HepG2 (cell line): ENCODE measurements around the gene SLC20A1. TPM values are rescaled to one million over a fixed set of nuclear protein-coding genes. Genes with fewer than 3 reads are reported as not detected.

ENCODE experiments used
- ATAC-seq: fragments of 200-7000 bp; cut with Tn5 transposase; 3 replicates; pipeline ENCODE4 v1.9.1; 2020; ENCODE audit warnings: mild to moderate bottlenecking, moderate library complexity
- BruUV-seq: library from RNA; stranded (reverse); fragments of 400-500 nt; replicated peaks from 2 replicates; lab custom pipeline; 2021; lab: Mats Ljungman, UMichigan
- CTCF ChIA-PET: fragments of 300-600 bp; formaldehyde crosslinking; extraction: SDS; loops from one replicate; lab custom pipeline; 2021; ENCODE audit warnings: low total read pairs, inconsistent platforms, low intra/inter-chr PET ratio; lab: Yijun Ruan, JAX
- POLR2A ChIA-PET: fragments of 350-600 bp; sonication (Branson Sonifier 250); formaldehyde crosslinking; loops from one replicate; lab custom pipeline; 2020; ENCODE audit warnings: antibody characterized with exemption, inconsistent platforms; lab: Yijun Ruan, JAX
- DNase-seq: peaks from one replicate; pipeline ENCODE4 v3.0.0-alpha.2; 2015; ENCODE audit warnings: low spot score
- FAIRE-seq: peaks from 3 replicates; lab custom pipeline; 2011; peaks lifted over from hg19 to GRCh38; lab: Jason Lieb, UNC
- H2AFZ ChIP-seq: one replicate; pipeline ENCODE4 v1.6.1; 2011; ENCODE audit warnings: low read length, inconsistent platforms
- H3K27ac ChIP-seq: fragments of 300-600 bp; 3 replicates; pipeline ENCODE4 v1.8.0; 2011; ENCODE audit warnings: mixed run types, mild to moderate bottlenecking, mixed read lengths, low read length, inconsistent platforms; ENCODE audit not compliant: insufficient read depth; ENCODE audit errors: extremely low read length
- H3K27me3 ChIP-seq, 2 experiments: fragments of 200-600 bp in 1 of 2; 2 replicates in 1 of 2; 3 replicates in 1 of 2; pipeline versions ENCODE4 v1.6.0 to v1.8.0; 2011; ENCODE audit warnings: low read length in 2 of 2, mild to moderate bottlenecking in 2 of 2, moderate library complexity in 2 of 2, inconsistent platforms in 1 of 2; ENCODE audit not compliant: insufficient read depth in 2 of 2, control insufficient read depth in 1 of 2
- H3K36me3 ChIP-seq, 2 experiments: fragments of 200-600 bp in 1 of 2; replicated peaks in 1 of 2; 2 replicates in 1 of 2; 3 replicates in 1 of 2; pipeline versions ENCODE4 v1.5.1 to v1.8.0; 2011; ENCODE audit warnings: low read length in 2 of 2, inconsistent platforms in 1 of 2; ENCODE audit not compliant: insufficient read depth in 2 of 2, control insufficient read depth in 1 of 2
- H3K4me1 ChIP-seq: 2 replicates; pipeline ENCODE4 v1.5.1; 2012; ENCODE audit warnings: low read length, inconsistent platforms; ENCODE audit not compliant: insufficient read depth
- H3K4me2 ChIP-seq: 2 replicates; pipeline ENCODE4 v1.6.0; 2011; ENCODE audit warnings: low read depth, low read length, inconsistent platforms
- H3K4me3 ChIP-seq, 3 experiments: fragments of 200-600 bp in 1 of 3; sonication (generic), shearing (Covaris generic) in 1 of 3; replicated peaks in 1 of 3; 2 replicates each; pipeline ENCODE4 v1.5.1; 2011 to 2016; ENCODE audit warnings: low read length in 3 of 3, inconsistent platforms in 2 of 3, low read depth in 2 of 3, mild to moderate bottlenecking in 2 of 3, control low read depth in 1 of 3, mixed read lengths in 1 of 3; ENCODE audit not compliant: insufficient read depth in 1 of 3
- H3K79me2 ChIP-seq: one replicate; pipeline ENCODE4 v1.6.1; 2011; ENCODE audit warnings: low read length, inconsistent platforms; ENCODE audit not compliant: insufficient read depth
- H3K9ac ChIP-seq: 2 replicates; pipeline ENCODE4 v1.6.0; 2011; ENCODE audit warnings: mild to moderate bottlenecking, low read depth, low read length, inconsistent platforms; ENCODE audit not compliant: insufficient read depth
- H3K9me3 ChIP-seq: 2 replicates; pipeline ENCODE4 v1.5.1; 2012; ENCODE audit warnings: mild to moderate bottlenecking, low read length
- H4K20me1 ChIP-seq: 2 replicates; pipeline ENCODE4 v1.6.0; 2011; ENCODE audit warnings: inconsistent platforms, mild to moderate bottlenecking, low read length, moderate library complexity; ENCODE audit not compliant: insufficient read depth
- ATF7 ChIP-seq, 2 experiments: fragments of 450-650 bp in 1 of 2; sonication (generic) in 1 of 2; formaldehyde crosslinking in 1 of 2; IDR thresholded peaks; 2 replicates each; pipeline versions ENCODE4 v1.4.0 to v1.6.1; 2016 to 2020; ENCODE audit warnings: antibody characterized with exemption in 1 of 2, mild to moderate bottlenecking in 1 of 2, missing genetic modification reagents in 1 of 2
- FOXA1 ChIP-seq, 2 experiments: fragments of 450-650 bp in 1 of 2; sonication (generic) in 1 of 2; formaldehyde crosslinking in 1 of 2; IDR thresholded peaks; 2 replicates each; pipeline versions ENCODE4 v1.4.0 to v1.6.1; 2016 to 2020; ENCODE audit warnings: missing genetic modification reagents in 1 of 2
- GABPB1 ChIP-seq: IDR thresholded peaks from 2 replicates; pipeline ENCODE4 v1.6.1; 2016; ENCODE audit warnings: mild to moderate bottlenecking, missing genetic modification reagents, moderate library complexity, missing compliant biosample characterization
- HIC2 ChIP-seq: sonication (generic); formaldehyde crosslinking; IDR thresholded peaks from 2 replicates; pipeline ENCODE4 v1.9.0; 2022; ENCODE audit warnings: low read depth, missing genetic modification reagents
- HNRNPH1 ChIP-seq: fragments of 200-400 bp; formaldehyde crosslinking; optimal IDR thresholded peaks from 2 replicates; pipeline ENCODE3; 2017; ENCODE audit warnings: mild to moderate bottlenecking, low read depth, low read length
- MED13 ChIP-seq: sonication (generic); formaldehyde crosslinking; IDR thresholded peaks from 2 replicates; pipeline ENCODE4 v1.5.0; 2020; ENCODE audit warnings: missing genetic modification reagents
- MED8 ChIP-seq: sonication (generic); formaldehyde crosslinking; IDR thresholded peaks from 2 replicates; pipeline ENCODE4 v1.8.1; 2023; ENCODE audit warnings: mild to moderate bottlenecking, missing genetic modification reagents; ENCODE audit not compliant: insufficient replicate concordance
- PRMT3 ChIP-seq: sonication (generic); formaldehyde crosslinking; IDR thresholded peaks from 2 replicates; pipeline ENCODE4 v1.8.1; 2022; ENCODE audit warnings: low read depth, mild to moderate bottlenecking, moderate library complexity, missing genetic modification reagents, borderline replicate concordance
- SIX1 ChIP-seq: sonication (generic); formaldehyde crosslinking; IDR thresholded peaks from 2 replicates; pipeline ENCODE4 v1.4.0; 2020; ENCODE audit warnings: missing genetic modification reagents, borderline replicate concordance
- ZFP41 ChIP-seq: sonication (generic); formaldehyde crosslinking; IDR thresholded peaks from 2 replicates; pipeline ENCODE4 v1.4.0; 2020; ENCODE audit warnings: mild to moderate bottlenecking, missing genetic modification reagents, borderline replicate concordance
- ZNF543 ChIP-seq: sonication (generic); formaldehyde crosslinking; IDR thresholded peaks from 2 replicates; pipeline ENCODE4 v1.4.0; 2020; ENCODE audit warnings: mild to moderate bottlenecking, missing genetic modification reagents
- ZNF878 ChIP-seq: sonication (generic); formaldehyde crosslinking; IDR thresholded peaks from 2 replicates; pipeline ENCODE4 v1.8.1; 2023; ENCODE audit warnings: mild to moderate bottlenecking, missing genetic modification reagents, moderate library complexity
- WGBS: methylation state at CpG from one replicate; pipeline ENCODE4 v1.1.6; 2017; ENCODE audit warnings: low lambda C conversion rate; 5-methylcytosine and 5-hydroxymethylcytosine counted together
- in situ Hi-C: cut with HindIII; loops from 2 replicates; pipeline ENCODE4 v1.10.0; 2017; ENCODE audit warnings: low pct_unique_long_range_greater_than_20kb; ENCODE audit not compliant: extremely low pct_ligation_motif_present
- intact Hi-C: fragments of 100-400 bp; cut with micrococcal nuclease; formaldehyde crosslinking; loops from one replicate; pipeline ENCODE4 v1.10.0; 2022; ENCODE audit not compliant: unreplicated experiment
- polyA plus RNA-seq, 8 experiments: library from polyadenylated mRNA; depleted of rRNA in 3 of 8; stranded (reverse) in 7 of 8; unstranded in 1 of 8; fragments of >200 nt; fragmentation: Illumina TruSeq in 4 of 8; extraction: Trizol in 4 of 8; gene quantifications; 2 replicates each; pipeline versions ENCODE4 v1.2.1 to v1.2.3, GENCODE V29; 2011 to 2016; ENCODE audit warnings: low read depth in 4 of 8, missing spikeins in 1 of 8, mixed read lengths in 1 of 8; ENCODE audit not compliant: insufficient read depth in 1 of 8
- total RNA-seq, 5 experiments: library from RNA; depleted of rRNA; stranded (reverse); fragments of >200 nt; fragmentation: Illumina TruSeq; extraction: Trizol; gene quantifications; 2 replicates each; pipeline ENCODE4 v1.2.3, GENCODE V29; 2016; ENCODE audit warnings: low read depth in 1 of 5

SLC20A1 gene
- total and polyA plus RNA-seq, 2 of the 13 experiments (the other 11 are each of a cell fraction or from before 2014, with no cell fraction given), result 54.0 to 85.9 TPM

GRCh38 chr2:112601754-112602153 lies 44.0 kb upstream of the SLC20A1 start:
- Histone ChIP-seq H3K4me3 (no peak overlapping the region), H4K20me1 (no peaks in the 10 kb centered on the region), H3K9me3 (no peaks in the 10 kb centered on the region), H3K27ac (no peak overlapping the region), H2AFZ (no peak overlapping the region), H3K4me2 (no peak overlapping the region), H3K27me3 (peaks cover 0 to 1% of the 10 kb centered on the region in 2 experiments; a peak in 1 of 5 replicates), H3K36me3 (no peaks in the 10 kb centered on the region), H3K4me1 (peaks cover 20% of the 10 kb centered on the region), H3K9ac (no peak overlapping the region), H3K79me2 (no peaks in the 10 kb centered on the region)
- POLR2A ChIA-PET, result interaction anchor here (2.4 kb wide), 1 partner anchor 124 kb away, joined by 11 read pairs; no protein-coding TSS in a partner anchor
- ATAC-seq (no peak), FAIRE-seq (no peak), DNase-seq (no peak)
- intact Hi-C loops, result no loop called here
- CTCF ChIA-PET, result interaction anchor here (4.1 kb wide), 1 partner anchor 124 kb away, joined by 96 read pairs; no protein-coding TSS in a partner anchor
- in situ Hi-C loops, result loop anchor here (5.0 kb wide), 1 partner anchor 121 kb away; the partner anchor contains the start of gene NT5DC4
- TF ChIP-seq ZFP41 (CRISPR knock-in tag), result no peak
- no peak for TF ChIP-seq PRMT3 (CRISPR knock-in tag)
- TF ChIP-seq HNRNPH1, result no peak
- TF ChIP-seq SIX1 (CRISPR knock-in tag), result no peak
- no peak for TF ChIP-seq ZNF878 (CRISPR knock-in tag)
- no peak for TF ChIP-seq HIC2 (CRISPR knock-in tag)
- TF ChIP-seq MED13 (CRISPR knock-in tag), result no peak
- no peak for TF ChIP-seq MED8 (CRISPR knock-in tag)
- TF ChIP-seq ATF7 (IDR thresholded peaks at IDR 0.05), result no peak
- TF ChIP-seq ATF7 (CRISPR knock-in tag; IDR thresholded peaks at IDR 0.05), result no peak
- TF ChIP-seq FOXA1 (IDR thresholded peaks at IDR 0.05), result no peak
- TF ChIP-seq FOXA1 (CRISPR knock-in tag; IDR thresholded peaks at IDR 0.05), result no peak
- TF ChIP-seq GABPB1 (CRISPR knock-in tag), result no peak
- no peak for TF ChIP-seq ZNF543 (CRISPR knock-in tag)
- BruUV-seq, result no TSS peak
- 74% methylated on average over 3 of the region's 3 CpGs for WGBS
